Neural cell (in vitro differentiated cells): ENCODE measurements around the gene BIK. TPM values are rescaled to one million over a fixed set of nuclear protein-coding genes. Genes with fewer than 3 reads are reported as not detected.

Experiments used
- H2AFZ ChIP-seq: fragments of 200-600, 300-800 bp; sonication (generic), shearing (Covaris generic); 2 replicates; pipeline ENCODE4 v1.6.0; 2014; ENCODE audit warnings: low read depth, mild to moderate bottlenecking, antibody characterized with exemption, low read length, moderate library complexity
- H3F3A ChIP-seq: fragments of 200-600 bp; shearing (Covaris generic); 2 replicates; pipeline ENCODE4 v1.6.1; 2016; ENCODE audit warnings: mild to moderate bottlenecking, moderate library complexity, mixed read lengths, antibody characterized with exemption, low read length; ENCODE audit not compliant: insufficient read depth, poor library complexity, severe bottlenecking
- H3K27ac ChIP-seq: fragments of 200-600, 300-800 bp; sonication (generic), shearing (Covaris generic); 2 replicates; pipeline ENCODE4 v1.5.1; 2014; ENCODE audit warnings: mild to moderate bottlenecking, low read length, moderate library complexity
- H3K27me3 ChIP-seq: fragments of 300-800, 200-600 bp; sonication (generic), shearing (Covaris generic); 2 replicates; pipeline ENCODE4 v1.6.0; 2014; ENCODE audit warnings: mild to moderate bottlenecking, low read depth, low read length, moderate library complexity; ENCODE audit not compliant: insufficient read depth
- H3K36me3 ChIP-seq: fragments of 300-800, 200-600 bp; sonication (generic), shearing (Covaris generic); 2 replicates; pipeline ENCODE4 v1.5.1; 2014; ENCODE audit warnings: mild to moderate bottlenecking, antibody characterized with exemption, low read length, moderate library complexity; ENCODE audit not compliant: insufficient read depth
- H3K4me2 ChIP-seq: fragments of 300-800, 200-600 bp; sonication (generic), shearing (Covaris generic); 2 replicates; pipeline ENCODE4 v1.6.0; 2014; ENCODE audit warnings: mild to moderate bottlenecking, low read length
- H3K4me3 ChIP-seq: fragments of 300-800, 200-600 bp; sonication (generic), shearing (Covaris generic); 2 replicates; pipeline ENCODE4 v1.5.1; 2014; ENCODE audit warnings: mild to moderate bottlenecking, low read length, moderate library complexity
- H3K79me2 ChIP-seq: fragments of 200-600 bp; shearing (Covaris generic); replicated peaks from 2 replicates; pipeline ENCODE4 v1.6.0; 2014; ENCODE audit warnings: mild to moderate bottlenecking, low read length, moderate library complexity; ENCODE audit not compliant: insufficient read depth
- H3K9ac ChIP-seq: fragments of 300-800, 200-600 bp; sonication (generic), shearing (Covaris generic); 2 replicates; pipeline ENCODE4 v1.6.1; 2016; ENCODE audit warnings: mild to moderate bottlenecking, low read length, mixed read lengths
- H3K9me2 ChIP-seq: fragments of 200-600 bp; shearing (Covaris generic); 2 replicates; pipeline ENCODE4 v1.6.1; 2016; ENCODE audit warnings: mild to moderate bottlenecking, low read length, mixed read lengths; ENCODE audit not compliant: insufficient read depth
- H3K9me3 ChIP-seq: fragments of 200-600, 300-800 bp; sonication (generic), shearing (Covaris generic); 2 replicates; pipeline ENCODE4 v1.6.1; 2016; ENCODE audit warnings: mild to moderate bottlenecking, mixed run types, low read length, moderate library complexity, mixed read lengths
- H4K20me1 ChIP-seq: fragments of 200-600 bp; shearing (Covaris generic); 2 replicates; pipeline ENCODE4 v1.6.1; 2016; ENCODE audit warnings: mild to moderate bottlenecking, mixed run types; ENCODE audit not compliant: insufficient read depth
- CTCF ChIP-seq: fragments of 450-650 bp; IDR thresholded peaks from 2 replicates; pipeline ENCODE4 v1.5.1; 2014; ENCODE audit warnings: antibody characterized with exemption, mild to moderate bottlenecking, moderate library complexity; ENCODE audit not compliant: poor library complexity, severe bottlenecking
- EP300 ChIP-seq: fragments of 450-650 bp; conservative IDR thresholded peaks from 2 replicates; pipeline ENCODE4 v1.6.1; 2014; ENCODE audit warnings: antibody characterized with exemption, mild to moderate bottlenecking, moderate library complexity; ENCODE audit not compliant: poor library complexity, severe bottlenecking
- EZH2 ChIP-seq: fragments of 200-600, 300-800 bp; shearing (Covaris generic), sonication (generic); IDR thresholded peaks from 2 replicates; pipeline ENCODE4 v1.6.1; 2014; ENCODE audit warnings: antibody characterized with exemption, low read length, borderline replicate concordance, mild to moderate bottlenecking; ENCODE audit not compliant: insufficient read depth, poor library complexity, severe bottlenecking
- MXI1 ChIP-seq: fragments of 450-650 bp; conservative IDR thresholded peaks from 2 replicates; pipeline ENCODE4 v1.6.1; 2014; ENCODE audit warnings: antibody characterized with exemption, mild to moderate bottlenecking; ENCODE audit not compliant: poor library complexity, severe bottlenecking
- POLR2AphosphoS5 ChIP-seq: IDR thresholded peaks from 2 replicates; pipeline ENCODE4 v1.6.1; 2012
- RAD21 ChIP-seq: fragments of 450-650 bp; conservative IDR thresholded peaks from 2 replicates; pipeline ENCODE4 v1.6.1; 2014; ENCODE audit warnings: antibody characterized with exemption, mild to moderate bottlenecking, moderate library complexity
- REST ChIP-seq: IDR thresholded peaks from 2 replicates; pipeline ENCODE4 v1.6.1; 2012; ENCODE audit warnings: borderline replicate concordance
- SMC3 ChIP-seq: fragments of 450-650 bp; conservative IDR thresholded peaks from 2 replicates; pipeline ENCODE4 v1.6.1; 2014; ENCODE audit warnings: antibody characterized with exemption, mild to moderate bottlenecking, moderate library complexity; ENCODE audit not compliant: poor library complexity
- TAF1 ChIP-seq: IDR thresholded peaks from 2 replicates; pipeline ENCODE4 v1.6.1; 2012; ENCODE audit warnings: low read depth
- polyA plus RNA-seq: library from polyadenylated mRNA; depleted of rRNA; stranded (reverse); fragments of >200 nt; gene quantifications from 2 replicates; pipeline ENCODE4 v1.2.3, GENCODE V29; 2014

BIK gene
- polyA plus RNA-seq, 1 donor from 2014 or later: 3.1 TPM

DNA sequence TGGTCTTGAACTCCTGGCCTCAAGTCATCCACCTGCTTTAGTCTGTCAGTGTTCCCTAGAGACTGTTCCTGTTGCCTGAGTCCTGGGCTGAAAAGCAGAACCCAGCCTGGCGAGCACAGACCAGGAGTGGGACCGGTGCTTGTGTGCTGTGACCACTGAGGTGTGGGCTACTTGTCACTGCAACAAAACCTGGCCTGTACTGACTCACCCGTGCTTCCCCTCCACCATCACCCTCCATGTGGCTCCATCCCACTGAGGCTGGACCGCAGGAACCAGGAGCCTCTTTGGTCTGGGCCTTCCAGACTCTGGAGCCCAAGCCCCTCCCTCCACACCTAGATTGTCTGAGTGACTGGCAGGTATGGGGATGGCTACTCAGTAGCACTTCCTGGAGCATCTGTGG lies 24.0 kb downstream of the BIK start:
- TF ChIP-seq EP300: no peak
- no peak for TF ChIP-seq MXI1
- no peak for TF ChIP-seq POLR2AphosphoS5
- no peak for TF ChIP-seq SMC3
- TF ChIP-seq TAF1: no peak
- TF ChIP-seq EZH2: no peak
- no peak for TF ChIP-seq RAD21
- TF ChIP-seq REST: no peak
- no peak for TF ChIP-seq CTCF
- Histone ChIP-seq H3F3A (no peaks in the 10 kb centered on the region), H2AFZ (no peak overlapping the region), H4K20me1 (no peaks in the 10 kb centered on the region), H3K4me3 (no peak overlapping the region), H3K36me3 (no peaks in the 10 kb centered on the region), H3K4me2 (no peak overlapping the region), H3K9me2 (no peaks in the 10 kb centered on the region), H3K79me2 (no peaks in the 10 kb centered on the region), H3K9me3 (no peaks in the 10 kb centered on the region), H3K9ac (no peak overlapping the region), H3K27me3 (no peaks in the 10 kb centered on the region), H3K27ac (no peak overlapping the region)

DNA sequence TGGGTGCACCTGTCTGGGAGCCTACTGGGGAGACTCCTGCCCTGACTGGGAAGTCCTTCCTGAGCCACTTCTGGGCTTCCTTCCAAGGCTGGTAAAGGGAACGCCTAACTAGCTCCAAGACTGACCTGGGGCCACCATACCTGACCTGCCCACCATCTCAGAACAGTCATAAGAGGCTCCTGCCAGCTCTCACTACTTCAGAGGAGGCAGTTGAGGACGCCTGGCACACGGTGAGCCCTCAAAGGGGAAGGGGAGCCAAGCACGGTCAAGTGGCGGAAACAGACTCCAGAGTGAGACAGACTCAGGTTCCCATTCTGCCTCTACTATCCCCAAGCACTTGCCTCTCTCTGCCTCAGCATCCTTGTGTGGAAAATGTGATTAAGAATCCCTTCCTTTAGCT lies 25.0 kb downstream of the BIK start:
- Histone ChIP-seq H3K4me3 (no peak overlapping the region), H3K36me3 (no peaks in the 10 kb centered on the region), H3K4me2 (no peak overlapping the region), H2AFZ (no peak overlapping the region), H3K27me3 (no peaks in the 10 kb centered on the region), H3K9ac (no peak overlapping the region), H3K79me2 (no peaks in the 10 kb centered on the region), H3K9me3 (no peaks in the 10 kb centered on the region), H3K27ac (no peak overlapping the region), H3K9me2 (no peaks in the 10 kb centered on the region), H3F3A (no peaks in the 10 kb centered on the region), H4K20me1 (no peaks in the 10 kb centered on the region)
- TF ChIP-seq REST (no peak), EZH2 (no peak), RAD21 (no peak), POLR2AphosphoS5 (no peak), SMC3 (no peak), TAF1 (no peak), EP300 (no peak), MXI1 (no peak), CTCF (no peak)
